UCSD-AML1 (cell line): ENCODE data around the gene IFNAR2.
"Not testable (repeated sequence)": the region's sequence is repeated elsewhere in the genome, so short reads cannot be mapped to it uniquely, and the experiment has no call there.

Experiments used
- DNase-seq: peaks from one replicate; lab custom pipeline; 2025; ENCODE audit not compliant: unreplicated experiment; lab: John Stamatoyannopoulos, UW

The IFNAR2 gene

GRCh38 chr21:33241846-33242245 lies 12.1 kb downstream of the IFNAR2 start:
- DNase-seq: no peak

DNA sequence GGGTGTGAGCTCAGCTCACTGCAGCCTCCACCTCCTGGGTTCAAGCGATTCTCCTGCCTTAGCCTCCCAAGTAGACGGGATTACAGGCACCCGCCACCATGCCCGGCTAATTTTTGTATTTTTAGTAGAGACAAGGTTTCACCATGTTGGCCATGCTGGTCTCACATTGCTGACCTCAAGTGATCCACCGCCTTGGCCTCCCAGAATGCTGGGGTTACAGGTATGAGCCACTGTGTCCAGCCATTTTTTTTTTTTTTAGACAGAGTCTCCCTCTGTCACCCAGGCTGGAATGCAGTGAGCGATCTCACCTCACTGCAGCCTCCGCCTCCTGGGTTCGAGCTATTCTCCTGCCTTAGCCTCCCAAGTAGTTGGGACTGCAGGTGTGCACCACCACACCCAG lies 13.1 kb downstream of the IFNAR2 start:
- DNase-seq: not testable (repeated sequence)

DNA sequence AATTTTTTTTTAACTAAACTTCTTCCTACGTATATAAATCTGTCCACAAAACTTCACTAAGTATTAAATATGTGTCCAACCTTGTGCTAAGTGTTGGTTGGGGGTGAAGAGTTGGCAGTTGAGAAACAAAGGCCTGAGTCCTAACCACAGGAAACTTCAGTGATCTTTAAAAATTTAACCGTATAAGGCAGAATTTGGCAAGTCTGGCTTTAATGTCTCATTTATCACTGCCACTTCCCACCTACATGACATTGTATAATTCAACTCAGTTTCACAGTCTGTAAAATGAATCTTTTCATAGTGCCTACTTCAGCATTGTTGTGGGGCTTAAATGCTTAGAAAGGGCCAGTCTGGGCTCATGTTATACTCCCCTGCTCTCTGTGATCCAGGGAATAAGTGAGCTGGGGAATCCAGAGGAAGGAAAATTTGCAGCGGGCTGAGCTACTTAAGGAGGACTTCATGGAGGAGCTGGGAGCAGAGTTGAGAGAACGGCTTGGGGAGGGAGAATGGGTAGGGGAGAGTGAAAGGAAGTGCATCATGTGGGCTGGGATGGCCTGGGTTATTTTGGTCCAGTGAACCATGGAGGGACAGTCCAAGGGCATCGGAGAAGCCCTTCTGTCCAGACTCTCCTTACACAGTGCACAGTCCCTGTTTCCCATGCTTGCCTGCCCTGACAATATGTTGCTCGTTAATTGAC lies 14.5 kb downstream of the IFNAR2 start:
- no peak for DNase-seq

DNA sequence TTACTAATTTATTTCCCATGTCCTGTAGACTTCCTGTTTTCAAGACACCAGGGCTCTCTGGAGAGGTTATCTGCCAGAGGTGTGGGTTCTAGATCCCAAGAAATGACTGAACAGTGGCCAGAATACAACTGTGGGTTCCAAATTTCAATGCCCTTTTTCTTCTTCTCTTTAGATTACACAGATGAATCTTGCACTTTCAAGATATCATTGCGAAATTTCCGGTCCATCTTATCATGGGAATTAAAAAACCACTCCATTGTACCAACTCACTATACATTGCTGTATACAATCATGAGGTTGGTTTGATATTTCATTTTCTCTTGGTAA lies 15.0 kb downstream of the IFNAR2 start:
- DNase-seq: no peak

- no peak for DNase-seq
Observed at GRCh38 chr21:33245289-33245918, 15.7 kb downstream of the IFNAR2 start.

- no peak for DNase-seq
Observed at GRCh38 chr21:33246506-33246905, 16.8 kb downstream of the IFNAR2 start.

DNA sequence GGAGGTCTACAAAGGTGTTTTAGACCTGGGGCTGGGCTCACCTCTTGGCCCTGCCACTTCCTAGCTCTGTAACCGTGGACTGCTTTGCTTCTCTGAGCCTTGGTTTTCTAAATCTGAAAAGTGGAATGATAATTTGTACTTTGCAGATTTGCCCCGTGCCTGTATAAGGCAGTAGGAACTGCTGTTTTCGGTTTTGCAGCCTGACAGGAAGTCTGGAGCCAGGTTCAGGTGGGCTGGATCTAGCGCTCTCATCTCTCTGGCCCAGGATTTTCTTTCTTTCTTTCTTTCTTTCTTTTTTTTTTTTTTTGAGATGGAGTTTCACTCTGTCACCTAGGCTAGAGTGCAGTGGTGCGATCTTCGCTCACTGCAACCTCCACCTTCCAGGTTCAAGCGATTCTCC lies 17.2 kb downstream of the IFNAR2 start:
- DNase-seq: no peak

- no peak for DNase-seq
Observed at GRCh38 chr21:33247599-33247998, 17.9 kb downstream of the IFNAR2 start.

DNA sequence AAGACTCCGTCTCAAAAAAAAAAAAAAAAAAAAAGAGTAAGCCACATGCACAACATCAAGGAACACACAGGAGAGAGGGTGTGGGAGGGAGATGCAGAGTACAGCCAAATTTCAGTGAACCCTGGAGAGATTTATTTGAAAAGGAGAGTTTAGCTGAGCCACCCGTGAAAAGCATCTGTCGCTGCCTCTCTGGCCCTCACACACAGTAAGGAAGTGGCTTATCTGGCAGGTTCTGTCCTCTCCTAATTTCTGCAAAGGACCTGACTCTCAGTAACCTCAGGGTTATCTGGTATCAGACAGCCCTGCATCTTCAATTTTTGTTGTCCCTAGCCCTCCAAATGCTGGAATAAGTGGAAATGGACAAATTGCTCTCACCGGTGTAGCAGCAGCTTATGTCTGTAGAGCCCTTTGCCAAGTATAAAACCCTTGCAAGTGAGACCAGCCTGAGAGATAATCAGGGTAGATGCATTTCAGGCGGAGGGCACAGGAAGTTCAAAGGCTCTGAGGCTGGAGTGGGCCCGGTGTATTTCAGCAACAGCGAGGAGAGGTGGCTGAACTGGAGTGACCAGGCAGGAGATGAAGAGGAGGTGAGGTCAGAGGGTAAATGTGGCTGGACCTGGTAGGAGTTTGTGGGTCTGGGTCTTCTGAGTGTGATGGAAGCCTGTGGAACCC lies 19.7 kb downstream of the IFNAR2 start:
- DNase-seq: no peak

DNA sequence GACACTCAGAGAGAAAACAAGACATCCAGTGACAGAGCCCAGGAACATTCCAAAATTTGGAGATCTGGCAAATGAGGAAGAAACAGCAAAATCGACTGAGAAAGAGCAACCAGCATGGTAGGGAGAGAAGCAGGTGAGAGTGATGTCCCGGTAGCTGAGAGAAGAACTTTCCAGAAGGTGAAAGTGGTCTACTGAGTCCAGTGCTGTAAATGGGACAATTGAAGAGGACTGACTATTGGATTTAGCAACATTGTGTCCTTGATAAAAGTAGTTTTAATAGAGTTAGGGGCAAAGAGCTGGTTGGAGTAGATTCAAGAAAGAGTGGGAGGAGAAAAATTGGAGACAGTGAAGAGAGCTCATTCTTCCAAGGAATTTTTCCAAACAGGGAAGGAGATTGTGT lies 21.4 kb downstream of the IFNAR2 start:
- DNase-seq: no peak

GRCh38 chr21:33253382-33253781 lies 23.6 kb downstream of the IFNAR2 start:
- DNase-seq: not testable (repeated sequence)

DNA sequence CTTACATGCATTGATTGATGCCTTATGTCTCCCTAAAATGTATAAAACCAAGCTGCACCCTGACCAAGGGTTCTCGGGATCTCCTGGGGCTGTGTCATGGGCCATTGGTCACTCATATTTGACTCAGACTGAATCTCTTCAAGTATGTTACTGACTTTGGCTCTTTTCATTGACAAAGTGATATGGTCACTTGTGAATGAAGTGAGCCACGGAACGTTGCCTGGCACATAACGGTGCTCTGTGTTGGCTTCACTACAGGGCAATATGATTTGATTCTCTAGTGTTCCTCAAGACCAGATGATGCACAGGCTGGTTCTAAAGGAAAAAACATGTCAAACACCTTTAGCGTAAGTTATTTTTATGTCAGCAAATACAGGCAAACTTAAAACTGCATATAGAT lies 25.0 kb downstream of the IFNAR2 start:
- no peak for DNase-seq

DNA sequence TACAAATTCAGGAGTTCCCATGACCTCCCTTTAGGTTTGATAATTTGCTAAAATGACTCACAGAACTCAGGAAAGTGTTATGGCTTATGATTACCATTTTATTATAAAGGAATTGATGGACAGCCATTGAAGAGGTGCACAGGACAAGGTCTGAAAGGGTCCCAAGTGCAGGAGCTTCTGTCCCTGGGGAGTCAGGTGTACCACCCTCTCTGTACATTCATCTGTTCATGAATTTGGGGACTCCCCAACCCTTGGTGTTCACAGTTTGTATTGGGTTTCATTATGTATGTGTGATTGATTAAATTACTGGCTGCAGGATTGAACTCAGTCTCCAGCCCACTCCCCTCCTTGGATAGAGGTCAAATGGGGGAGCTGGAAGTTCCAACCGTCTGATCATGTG lies 25.7 kb downstream of the IFNAR2 start:
- no peak for DNase-seq

- no peak for DNase-seq
Observed at GRCh38 chr21:33256019-33256418, 26.3 kb downstream of the IFNAR2 start.

GRCh38 chr21:33257094-33257803 lies 27.5 kb downstream of the IFNAR2 start:
- no peak for DNase-seq

- DNase-seq: no peak
Observed at GRCh38 chr21:33258475-33258874, 28.7 kb downstream of the IFNAR2 start.

DNA sequence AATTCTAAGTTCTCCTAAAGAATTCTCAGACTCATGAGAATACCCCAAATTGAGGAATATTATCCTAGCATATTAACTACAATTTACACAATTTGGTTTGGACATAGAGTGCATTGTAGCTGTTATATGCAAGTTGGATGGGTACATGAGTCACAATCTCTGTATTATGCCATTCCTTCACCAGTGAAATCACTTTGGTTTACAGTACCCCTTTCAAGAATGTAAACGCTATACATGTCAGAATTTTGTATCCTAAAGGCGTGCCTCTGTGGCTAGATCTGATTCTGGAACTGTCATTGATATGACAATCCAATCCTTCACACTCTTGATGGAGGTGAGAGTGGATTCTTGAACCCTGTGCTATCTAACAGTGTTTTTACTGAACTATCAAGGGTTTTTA lies 29.7 kb downstream of the IFNAR2 start:
- DNase-seq: no peak

GRCh38 chr21:33259995-33260394 lies 30.3 kb downstream of the IFNAR2 start:
- no peak for DNase-seq

- DNase-seq: peak; percentile 42
Observed at GRCh38 chr21:33261635-33262034, 31.9 kb downstream of the IFNAR2 start.

- no peak for DNase-seq
Observed at GRCh38 chr21:33262921-33263320, 33.2 kb downstream of the IFNAR2 start.

- DNase-seq: no peak
Observed at GRCh38 chr21:33264561-33264960, 34.8 kb downstream of the IFNAR2 start.

DNA sequence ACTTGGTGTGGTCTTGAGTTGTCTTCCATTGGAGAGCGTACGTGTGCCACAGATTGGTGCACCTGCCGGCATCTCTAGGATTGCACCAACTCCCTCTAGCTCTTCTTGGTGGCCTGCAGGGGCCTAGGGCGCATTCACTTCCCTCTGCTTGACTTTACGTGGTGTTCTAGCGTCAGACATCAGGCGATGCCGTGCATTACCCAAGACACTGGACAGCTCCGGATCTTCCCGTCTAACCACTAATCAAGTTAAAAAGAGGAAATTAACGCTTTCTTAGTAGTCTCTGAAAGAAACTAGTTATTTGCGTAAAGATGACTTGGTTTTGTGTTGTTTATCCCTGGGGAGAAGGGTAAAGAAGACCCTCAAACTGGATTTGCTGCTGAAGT lies 35.9 kb downstream of the IFNAR2 start:
- peak; percentile 54 for DNase-seq
